GM18868 (cell line): ENCODE results near the gene TACC3.
A peak's percentile ranks its signal among the peaks of the same experiment; 100 is the strongest.

ENCODE experiments used
- ATAC-seq: cut with Tn5 transposase; IDR thresholded peaks from one replicate; pipeline ENCODE4 v1.9.1; 2021; ENCODE audit warnings: mild to moderate bottlenecking, moderate library complexity; ENCODE audit not compliant: unreplicated experiment

TACC3 gene

GRCh38 chr4:1721003-1721665, at the start of gene TACC3, which contains the start of gene TMEM129:
TSS of gene TACC3 (plus strand) at chr4:1721521. CDS start at chr4:1723422, 1,901 bp downstream.
TSS of gene TMEM129 (minus strand) at chr4:1721323. CDS start at chr4:1720837, 486 bp downstream.
- peak; percentile 79 for ATAC-seq

- no peak for ATAC-seq
Measured at GRCh38 chr4:1673671-1674070, 47.6 kb upstream of the TACC3 start.

- ATAC-seq: no peak
Measured at GRCh38 chr4:1674682-1675081, 46.6 kb upstream of the TACC3 start.

GRCh38 chr4:1675136-1675801, 46.1 kb upstream of the TACC3 start:
- no peak for ATAC-seq

- no peak for ATAC-seq
Measured at GRCh38 chr4:1675802-1676137, 45.6 kb upstream of the TACC3 start.

- no peak for ATAC-seq
Measured at GRCh38 chr4:1676605-1677525, 44.5 kb upstream of the TACC3 start.

- no peak for ATAC-seq
Measured at GRCh38 chr4:1678244-1678643, 43.1 kb upstream of the TACC3 start.

- no peak for ATAC-seq
Measured at GRCh38 chr4:1682860-1683259, 38.5 kb upstream of the TACC3 start.

GRCh38 chr4:1683261-1683735, 38.0 kb upstream of the TACC3 start:
- ATAC-seq: peak; percentile 2

GRCh38 chr4:1683736-1684505, 37.4 kb upstream of the TACC3 start, which contains the start of gene FAM53A:
TSS of gene FAM53A (minus strand) at chr4:1684313. CDS start at chr4:1668741, 15,572 bp downstream.
- ATAC-seq: peak; percentile 87

- no peak for ATAC-seq
Measured at GRCh38 chr4:1684506-1685234, 36.7 kb upstream of the TACC3 start.

- no peak for ATAC-seq
Measured at GRCh38 chr4:1685235-1686150, 35.8 kb upstream of the TACC3 start.

GRCh38 chr4:1686440-1687036, 34.8 kb upstream of the TACC3 start:
- ATAC-seq: no peak

- ATAC-seq: no peak
Measured at GRCh38 chr4:1690698-1691097, 30.6 kb upstream of the TACC3 start.

- no peak for ATAC-seq
Measured at GRCh38 chr4:1691737-1692373, 29.5 kb upstream of the TACC3 start.

GRCh38 chr4:1693131-1693896, 28.0 kb upstream of the TACC3 start:
- ATAC-seq: no peak

- ATAC-seq: no peak
Measured at GRCh38 chr4:1695913-1696312, 25.4 kb upstream of the TACC3 start.
